Nephron (organoid): ENCODE data around the gene NKAIN2.

Source experiments
- H3K27ac Mint-ChIP-seq, 3 experiments: 2 replicates each; pipeline ENCODE4 v1.8.0; 2020; ENCODE audit warnings: mixed read lengths in 3 of 3, mild to moderate bottlenecking in 2 of 3, moderate library complexity in 1 of 3
- H3K27me3 Mint-ChIP-seq: 2 replicates; pipeline ENCODE4 v1.8.0; 2021; ENCODE audit warnings: low read depth, mild to moderate bottlenecking, moderate library complexity, mixed read lengths
- H3K36me3 Mint-ChIP-seq: 2 replicates; pipeline ENCODE4 v1.8.0; 2020; ENCODE audit warnings: low read depth, mixed read lengths
- H3K4me1 Mint-ChIP-seq: 2 replicates; pipeline ENCODE4 v1.8.0; 2020; ENCODE audit warnings: mixed read lengths
- H3K4me3 Mint-ChIP-seq, 3 experiments: 2 replicates each; pipeline ENCODE4 v1.8.0; 2020; ENCODE audit warnings: mild to moderate bottlenecking in 3 of 3, mixed read lengths in 3 of 3, moderate library complexity in 2 of 3
- H3K9me3 Mint-ChIP-seq: 2 replicates; pipeline ENCODE4 v1.8.0; 2020; ENCODE audit warnings: mixed read lengths
- CTCF ChIP-seq, 3 experiments: fragments of 200-600 bp; sonication (generic); IDR thresholded peaks; one replicate each; pipeline ENCODE4 v1.5.0; 2021; ENCODE audit warnings: antibody characterized with exemption in 3 of 3; ENCODE audit not compliant: unreplicated experiment in 3 of 3

NKAIN2 gene

GRCh38 chr6:124434421-124434820, 630.8 kb downstream of the NKAIN2 start:
- H3K4me1 Mint-ChIP-seq = peaks cover 5% of the 10 kb centered on the region

GRCh38 chr6:124436803-124437202, 633.1 kb downstream of the NKAIN2 start:
- Mint-ChIP-seq H3K4me1 (no peaks in the 10 kb centered on the region), H3K27me3 (no peaks in the 10 kb centered on the region), H3K27ac (no peak overlapping the region), H3K4me3 (no peak overlapping the region), H3K36me3 (no peaks in the 10 kb centered on the region), H3K9me3 (no peaks in the 10 kb centered on the region)
- TF ChIP-seq CTCF (IDR thresholded peaks at IDR 0.05; ENCODE audit: unreplicated experiment in 3 of 3) = no peak

More at GRCh38 chr6:124434421-124434820, 630.8 kb downstream of the NKAIN2 start:
- Mint-ChIP-seq H3K4me3 (no peak overlapping the region), H3K27ac (no peak overlapping the region), H3K36me3 (no peaks in the 10 kb centered on the region), H3K27me3 (no peaks in the 10 kb centered on the region), H3K9me3 (no peaks in the 10 kb centered on the region)
- no peak for TF ChIP-seq CTCF (IDR thresholded peaks at IDR 0.05; ENCODE audit: unreplicated experiment in 3 of 3)

GRCh38 chr6:124438546-124439065, 634.9 kb downstream of the NKAIN2 start:
- Mint-ChIP-seq H3K4me1 (no peaks in the 10 kb centered on the region), H3K27me3 (no peaks in the 10 kb centered on the region), H3K4me3 (no peak overlapping the region), H3K27ac (peak overlapping the region in 1 of 3 experiments; percentile 28), H3K36me3 (no peaks in the 10 kb centered on the region), H3K9me3 (no peaks in the 10 kb centered on the region)
- TF ChIP-seq CTCF (IDR thresholded peaks at IDR 0.05; ENCODE audit: unreplicated experiment in 3 of 3) = no peak

GRCh38 chr6:124441450-124441849, 637.8 kb downstream of the NKAIN2 start:
- no peak for TF ChIP-seq CTCF (IDR thresholded peaks at IDR 0.05; ENCODE audit: unreplicated experiment in 3 of 3)
- H3K36me3 Mint-ChIP-seq = no peaks in the 10 kb centered on the region
- H3K9me3 Mint-ChIP-seq = no peaks in the 10 kb centered on the region
- no peaks in the 10 kb centered on the region for H3K27me3 Mint-ChIP-seq
- no peaks in the 10 kb centered on the region for H3K4me1 Mint-ChIP-seq
- no peak overlapping the region for H3K4me3 Mint-ChIP-seq
- H3K27ac Mint-ChIP-seq = no peak overlapping the region

- no peak overlapping the region for H3K27ac Mint-ChIP-seq
- TF ChIP-seq CTCF (IDR thresholded peaks at IDR 0.05; ENCODE audit: unreplicated experiment in 3 of 3) = no peak
- no peaks in the 10 kb centered on the region for H3K4me1 Mint-ChIP-seq
- H3K36me3 Mint-ChIP-seq = no peaks in the 10 kb centered on the region
- no peaks in the 10 kb centered on the region for H3K9me3 Mint-ChIP-seq
- H3K27me3 Mint-ChIP-seq = no peaks in the 10 kb centered on the region
- H3K4me3 Mint-ChIP-seq = no peak overlapping the region
Observed at GRCh38 chr6:124443541-124443940, 639.9 kb downstream of the NKAIN2 start.

GRCh38 chr6:124445581-124445980, 641.9 kb downstream of the NKAIN2 start:
- no peak for TF ChIP-seq CTCF (IDR thresholded peaks at IDR 0.05; ENCODE audit: unreplicated experiment in 3 of 3)
- H3K4me1 Mint-ChIP-seq = no peaks in the 10 kb centered on the region
- H3K9me3 Mint-ChIP-seq = no peaks in the 10 kb centered on the region

More at GRCh38 chr6:124445581-124445980, 641.9 kb downstream of the NKAIN2 start:
- Mint-ChIP-seq H3K27me3 (no peaks in the 10 kb centered on the region), H3K36me3 (no peaks in the 10 kb centered on the region), H3K27ac (no peak overlapping the region), H3K4me3 (no peak overlapping the region)
